Activated CD4-positive, alpha-beta T cell treated with anti-CD3 and anti-CD28 coated beads, Interleukin-2, amount 50 U/mL, for 24 hours (primary cell): Measurements from ENCODE around the gene DGKG.

Source experiments
- DNase-seq, 2 donors: peaks; one replicate each; pipeline ENCODE4 v3.0.0-alpha.2; 2020; ENCODE audit warnings: low read depth in 1 of 2, low spot score in 1 of 2

The DGKG gene

GRCh38 chr3:186320862-186321568 lies 41.0 kb downstream of the DGKG start:
- DNase-seq, result no peak

GRCh38 chr3:186319945-186320344 lies 42.1 kb downstream of the DGKG start:
- no peak for DNase-seq

GRCh38 chr3:186318135-186318534 lies 43.9 kb downstream of the DGKG start:
- no peak for DNase-seq

- DNase-seq, result no peak
Measured at GRCh38 chr3:186317478-186317877, 44.6 kb downstream of the DGKG start.

- no peak for DNase-seq
Measured at GRCh38 chr3:186316666-186317260, 45.3 kb downstream of the DGKG start.

GRCh38 chr3:186315581-186316354 lies 46.3 kb downstream of the DGKG start:
- DNase-seq, result no peak

GRCh38 chr3:186314896-186315295 lies 47.1 kb downstream of the DGKG start:
- no peak for DNase-seq

- DNase-seq, result no peak
Measured at GRCh38 chr3:186311441-186311840, 50.6 kb downstream of the DGKG start.

GRCh38 chr3:186308549-186308948 lies 53.5 kb downstream of the DGKG start:
- no peak for DNase-seq

GRCh38 chr3:186307594-186308221 lies 54.3 kb downstream of the DGKG start:
- DNase-seq, result no peak

GRCh38 chr3:186305286-186305685 lies 56.7 kb downstream of the DGKG start:
- no peak for DNase-seq

GRCh38 chr3:186303965-186304364 lies 58.1 kb downstream of the DGKG start:
- no peak for DNase-seq

- DNase-seq, result no peak
Measured at GRCh38 chr3:186299327-186299726, 62.7 kb downstream of the DGKG start.

- no peak for DNase-seq
Measured at GRCh38 chr3:186298876-186299275, 63.2 kb downstream of the DGKG start.

- DNase-seq, result no peak
Measured at GRCh38 chr3:186290796-186291195, 71.2 kb downstream of the DGKG start.

GRCh38 chr3:186287711-186288110 lies 74.3 kb downstream of the DGKG start:
- DNase-seq, result no peak

- no peak for DNase-seq
Measured at GRCh38 chr3:186286114-186286513, 75.9 kb downstream of the DGKG start.

GRCh38 chr3:186284661-186285060 lies 77.4 kb downstream of the DGKG start:
- no peak for DNase-seq

GRCh38 chr3:186284349-186284652 lies 77.7 kb downstream of the DGKG start:
- no peak for DNase-seq

GRCh38 chr3:186283651-186284348 lies 78.2 kb downstream of the DGKG start:
- DNase-seq, result no peak

- no peak for DNase-seq
Measured at GRCh38 chr3:186283096-186283495, 78.9 kb downstream of the DGKG start.
